Stimulated activated memory B cell treated with anti-CD40 and anti-IgM and Interleukin-4, amounts not matched to agents 10 μg/mL and 1 μg/mL and 100 μg/mL, for 72 hours (primary cell): ENCODE data around the gene CGB5.

Source experiments
- ATAC-seq: fragments of 150-1000 bp; cut with Tn5 transposase; 2 replicates; pipeline ENCODE4 v1.10.0; 2021
- H3K27ac Mint-ChIP-seq: one replicate; pipeline ENCODE4 v1.8.0; 2022; ENCODE audit warnings: mild to moderate bottlenecking, mixed read lengths
- H3K27me3 Mint-ChIP-seq: one replicate; pipeline ENCODE4 v1.8.0; 2022; ENCODE audit warnings: mixed read lengths
- H3K36me3 Mint-ChIP-seq: one replicate; pipeline ENCODE4 v1.8.0; 2022; ENCODE audit warnings: mixed read lengths
- H3K4me1 Mint-ChIP-seq: one replicate; pipeline ENCODE4 v1.8.0; 2022; ENCODE audit warnings: mixed read lengths
- H3K4me3 Mint-ChIP-seq: one replicate; pipeline ENCODE4 v1.8.0; 2022; ENCODE audit warnings: mild to moderate bottlenecking, moderate library complexity, mixed read lengths
- H3K9me3 Mint-ChIP-seq: one replicate; pipeline ENCODE4 v1.8.0; 2022; ENCODE audit warnings: mixed read lengths

CGB5 gene

GRCh38 chr19:49085868-49086232 is 42.2 kb downstream of the CGB5 start:
- Mint-ChIP-seq H3K4me3 (peak overlapping the region; percentile 100), H3K4me1 (peaks cover 30% of the 10 kb centered on the region), H3K27me3 (no peaks in the 10 kb centered on the region), H3K36me3 (peaks cover 29% of the 10 kb centered on the region), H3K27ac (peak overlapping the region; percentile 87), H3K9me3 (no peaks in the 10 kb centered on the region)
- no peak for ATAC-seq

- no peak for ATAC-seq
- Mint-ChIP-seq H3K4me3 (peak overlapping the region; percentile 100), H3K27ac (peak overlapping the region; percentile 87), H3K9me3 (no peaks in the 10 kb centered on the region), H3K27me3 (no peaks in the 10 kb centered on the region), H3K36me3 (peaks cover 33% of the 10 kb centered on the region), H3K4me1 (peaks cover 34% of the 10 kb centered on the region)
Observed at GRCh38 chr19:49086296-49086695, 42.6 kb downstream of the CGB5 start.

GRCh38 chr19:49091391-49092038 is 47.9 kb downstream of the CGB5 start:
- Mint-ChIP-seq H3K27ac (no peak overlapping the region), H3K4me1 (peaks cover 48% of the 10 kb centered on the region)
- ATAC-seq, result no peak

GRCh38 chr19:49092686-49093085 is 49.0 kb downstream of the CGB5 start:
- Mint-ChIP-seq H3K27ac (no peak overlapping the region), H3K9me3 (no peaks in the 10 kb centered on the region), H3K4me3 (no peak overlapping the region), H3K4me1 (peaks cover 36% of the 10 kb centered on the region), H3K36me3 (peaks cover 45% of the 10 kb centered on the region), H3K27me3 (no peaks in the 10 kb centered on the region)
- no peak for ATAC-seq

More at GRCh38 chr19:49091391-49092038, 47.9 kb downstream of the CGB5 start:
- H3K27me3 Mint-ChIP-seq, result no peaks in the 10 kb centered on the region
- peaks cover 52% of the 10 kb centered on the region for H3K36me3 Mint-ChIP-seq
- no peak overlapping the region for H3K4me3 Mint-ChIP-seq
- no peaks in the 10 kb centered on the region for H3K9me3 Mint-ChIP-seq
